Sigmoid colon (tissue), 7 donors: ENCODE data around the gene RNF149. TPM values are rescaled to one million over a fixed set of nuclear protein-coding genes. Genes with fewer than 3 reads are reported as not detected.

Source experiments
- DNase-seq: peaks from one replicate; pipeline ENCODE4 v3.0.0-alpha.2; 2019
- H3K27ac ChIP-seq, 4 donors: fragments of 200-600 bp; sonication (generic); one replicate each; pipeline ENCODE4 v1.5.1; 2016 to 2019; ENCODE audit warnings: mild to moderate bottlenecking in 1 of 4
- H3K27me3 ChIP-seq, 3 donors: fragments of 200-600 bp; sonication (generic); one replicate each; pipeline ENCODE4 v1.5.1; 2019; ENCODE audit warnings: mild to moderate bottlenecking in 1 of 3
- H3K36me3 ChIP-seq, 4 donors: fragments of 200-600 bp; sonication (generic); one replicate each; pipeline ENCODE4 v1.5.1; 2016 to 2019
- H3K4me1 ChIP-seq, 4 donors: fragments of 200-600 bp; sonication (generic); one replicate each; pipeline ENCODE4 v1.5.1; 2017 to 2019
- H3K4me3 ChIP-seq, 4 donors: fragments of 200-600 bp; sonication (generic); one replicate each; pipeline ENCODE4 v1.5.1; 2017 to 2019; ENCODE audit warnings: mild to moderate bottlenecking in 2 of 4, moderate library complexity in 1 of 4
- H3K9me3 ChIP-seq, 4 donors: fragments of 200-600 bp in 3 of 4; sonication (generic) in 3 of 4; one replicate each; pipeline versions ENCODE4 v1.5.1 to v1.6.1; 2013 to 2019
- CTCF ChIP-seq, 4 experiments: fragments of 450-650 bp in 3 of 4; fragments of 200-600 bp in 1 of 4; IDR thresholded peaks; one replicate each; pipeline ENCODE4 v1.5.1; 2016 to 2019; ENCODE audit warnings: antibody characterized with exemption in 4 of 4, mild to moderate bottlenecking in 3 of 4, moderate library complexity in 2 of 4
- EP300 ChIP-seq, 4 donors: sonication (generic); formaldehyde crosslinking; IDR thresholded peaks; one replicate each; pipeline ENCODE4 v1.6.1; 2017; ENCODE audit warnings: antibody characterized with exemption in 4 of 4
- POLR2A ChIP-seq, 2 donors: fragments of 450-650 bp; IDR thresholded peaks; one replicate each; pipeline ENCODE4 v1.6.1; 2016; ENCODE audit warnings: antibody characterized with exemption in 2 of 2, mild to moderate bottlenecking in 2 of 2, moderate library complexity in 2 of 2
- POLR2AphosphoS5 ChIP-seq, 4 donors: sonication (generic); formaldehyde crosslinking; IDR thresholded peaks; one replicate each; pipeline ENCODE4 v1.6.1; 2017; ENCODE audit warnings: antibody characterized with exemption in 4 of 4
- WGBS, 2 donors: extraction: QIAGEN DNeasy Blood & Tissue Kit; methylation state at CpG; one replicate each; pipeline ENCODE4 v1.1.7; 2013; 5-methylcytosine and 5-hydroxymethylcytosine counted together
- intact Hi-C: fragments of 100-400 bp; cut with DNase I; formaldehyde crosslinking; loops from one replicate; pipeline ENCODE4 v1.15.1; 2023
- polyA plus RNA-seq, 3 donors: library from polyadenylated mRNA; stranded (reverse); fragments of 200-250 nt; gene quantifications; one replicate each; pipeline ENCODE4 v1.2.3, GENCODE V29; 2013
- total RNA-seq, 4 donors: library from RNA; depleted of rRNA; stranded (reverse); fragments of >200 nt; gene quantifications; one replicate each; pipeline ENCODE4 v1.1.0, GENCODE V29; 2016
- donor health status: healthy with polysubstance abuse.
- donor health status: Bipolar disorder and iron deficiency.
- donor health status: healthy.

Gene RNF149
- total RNA-seq (10 to 100 TPM; 40.0 to 65.4 (median 56.5) TPM), polyA plus RNA-seq (10 to 100 TPM; 11.4 to 29.5 (median 20.8) TPM)

DNA sequence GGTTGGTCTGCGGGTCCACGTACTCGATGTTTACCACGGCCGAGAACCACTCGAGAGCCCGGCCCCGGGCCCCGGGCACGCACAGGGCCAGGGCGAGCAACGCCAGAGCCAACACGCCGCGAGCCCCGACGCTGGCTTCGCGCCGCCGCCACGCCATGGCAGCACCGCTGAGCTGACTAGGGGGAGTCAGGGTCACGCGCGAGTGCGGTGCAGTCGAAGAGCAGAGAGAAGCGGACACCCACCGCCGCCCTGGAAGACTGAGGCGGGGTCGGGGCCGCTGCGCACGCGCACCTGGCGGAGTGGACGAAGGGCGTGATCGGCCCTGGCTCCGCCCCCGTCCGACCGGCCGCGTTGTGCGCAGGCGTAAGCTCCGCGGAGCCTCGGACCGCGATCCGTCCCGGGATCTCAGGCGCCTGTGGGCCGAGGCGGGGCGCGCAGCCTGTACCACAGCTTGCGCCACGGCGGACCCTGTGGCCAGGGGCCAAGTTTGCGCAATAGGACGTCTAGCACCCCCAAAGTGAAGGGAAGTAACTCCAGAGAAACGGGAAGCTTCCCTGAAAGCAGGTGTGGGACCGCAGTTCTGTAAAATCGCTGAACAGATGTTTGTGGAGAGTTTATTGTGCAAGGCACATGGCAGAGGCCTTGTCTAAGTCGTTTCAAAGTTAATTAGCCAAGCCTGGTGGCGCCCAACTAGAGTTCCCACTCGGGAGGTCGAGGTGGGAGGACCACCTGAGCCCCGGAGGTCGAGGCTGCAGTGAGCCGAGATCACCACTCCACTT, at the start of gene RNF149:
Gene RNF149 (minus strand): TSS at position 270 of the 779 bp plus-strand sequence. CDS start 113 bp downstream, at position 157.
- intact Hi-C loops: loop anchor here (2.0 kb wide), 1 partner anchor 56 kb away; the partner anchor contains the start of gene CNOT11
- peaks cover 0 to 44% (median 36%) of the 10 kb centered on the region in 4 donors for H3K4me1 ChIP-seq
- peak; percentile 87 to 98 (median 95) for TF ChIP-seq POLR2AphosphoS5 (IDR thresholded peaks at IDR 0.05)
- TF ChIP-seq EP300 (IDR thresholded peaks at IDR 0.05): peak in 1 of 4 donors; percentile 58
- TF ChIP-seq POLR2A (IDR thresholded peaks at IDR 0.05): peak; percentile 71 to 86
- peak in 2 of 4 experiments; percentile 6 to 32 for TF ChIP-seq CTCF (IDR thresholded peaks at IDR 0.05)

GRCh38 chr2:101357376-101357775, 48.9 kb upstream of the RNF149 start:
- TF ChIP-seq CTCF (IDR thresholded peaks at IDR 0.05) (no peak), POLR2AphosphoS5 (IDR thresholded peaks at IDR 0.05) (no peak), POLR2A (IDR thresholded peaks at IDR 0.05) (no peak)
- intact Hi-C loops: no loop called here
- no peaks in the 10 kb centered on the region for H3K9me3 ChIP-seq

More for the DNA sequence above, at the start of gene RNF149:
- DNase-seq: peak; percentile 96
- Histone ChIP-seq H3K27ac (peak within 1 kb of the TSS; percentile 86 to 91 (median 90)), H3K4me3 (peak within 1 kb of the TSS; percentile 68 to 93 (median 91)), H3K36me3 (no peaks in the 10 kb centered on the region), H3K27me3 (no peaks in the 10 kb centered on the region), H3K9me3 (no peaks in the 10 kb centered on the region)
- 2% methylated on average over 76 of the region's 76 CpGs for WGBS, 2 donors

DNA sequence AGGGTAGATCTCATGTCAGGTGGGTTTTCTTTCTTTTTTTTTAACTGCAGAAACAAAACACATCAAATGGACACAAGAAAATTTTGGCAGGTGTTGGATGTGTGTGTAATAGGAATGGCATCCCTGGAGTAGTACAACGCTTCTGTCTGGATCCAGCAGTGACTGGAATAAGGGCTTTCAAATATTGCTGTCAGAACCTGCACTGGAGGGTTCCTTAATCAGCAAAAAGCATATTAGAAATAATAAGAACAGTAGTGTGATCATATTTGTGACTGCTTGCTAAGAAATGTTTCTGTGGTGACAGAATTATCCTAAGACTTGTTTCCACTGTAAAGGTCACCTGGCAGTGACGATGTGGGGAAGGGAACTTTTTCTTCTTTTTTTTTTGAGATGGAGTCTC, 48.0 kb upstream of the RNF149 start:
- Histone ChIP-seq H3K27ac (no peak overlapping the region), H3K9me3 (no peaks in the 10 kb centered on the region), H3K27me3 (no peaks in the 10 kb centered on the region), H3K4me1 (no peaks in the 10 kb centered on the region), H3K4me3 (no peak overlapping the region), H3K36me3 (no peaks in the 10 kb centered on the region)
- TF ChIP-seq EP300 (IDR thresholded peaks at IDR 0.05) (no peak), CTCF (IDR thresholded peaks at IDR 0.05) (no peak), POLR2A (IDR thresholded peaks at IDR 0.05) (no peak), POLR2AphosphoS5 (IDR thresholded peaks at IDR 0.05) (no peak)
- DNase-seq: no peak
- intact Hi-C loops: no loop called here
- 78 to 80% methylated on average over 2 of the region's 2 CpGs for WGBS, 2 donors

More at GRCh38 chr2:101357376-101357775, 48.9 kb upstream of the RNF149 start:
- no peaks in the 10 kb centered on the region for H3K36me3 ChIP-seq
- no peaks in the 10 kb centered on the region for H3K27me3 ChIP-seq
- no peak for DNase-seq
- no peak overlapping the region for H3K4me3 ChIP-seq
- H3K4me1 ChIP-seq: no peaks in the 10 kb centered on the region
- no peak overlapping the region for H3K27ac ChIP-seq

DNA sequence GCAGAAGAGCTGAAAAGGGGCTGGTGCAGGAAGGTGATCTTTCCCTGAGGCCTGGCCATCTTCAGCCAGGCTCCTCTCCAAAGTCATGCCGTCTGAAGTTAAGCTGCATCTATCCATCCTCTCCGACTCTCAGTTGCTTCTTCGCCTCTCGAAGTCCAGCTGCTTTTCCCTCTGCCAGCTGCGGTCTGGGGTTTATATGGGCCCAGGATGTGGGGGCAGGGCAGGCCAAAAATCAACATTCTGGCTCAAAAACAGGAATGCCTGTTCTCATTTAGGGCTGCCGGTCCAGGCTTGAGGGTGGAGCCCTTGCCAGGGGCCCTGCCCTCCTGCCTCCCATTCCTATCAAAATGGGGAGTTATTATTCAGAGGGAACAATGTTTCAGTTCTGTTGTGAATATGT, 47.6 kb upstream of the RNF149 start:
- no peaks in the 10 kb centered on the region for H3K27me3 ChIP-seq
- H3K9me3 ChIP-seq: no peaks in the 10 kb centered on the region
- no peak for DNase-seq
- H3K36me3 ChIP-seq: no peaks in the 10 kb centered on the region
- WGBS, 2 donors: 76 to 82% methylated on average over 6 of the region's 6 CpGs
- TF ChIP-seq CTCF (IDR thresholded peaks at IDR 0.05) (no peak), POLR2AphosphoS5 (IDR thresholded peaks at IDR 0.05) (no peak), POLR2A (IDR thresholded peaks at IDR 0.05) (no peak), EP300 (IDR thresholded peaks at IDR 0.05) (no peak)
- H3K27ac ChIP-seq: no peak overlapping the region
- intact Hi-C loops: no loop called here
- H3K4me3 ChIP-seq: no peak overlapping the region
- no peaks in the 10 kb centered on the region for H3K4me1 ChIP-seq
